Uterus (tissue), 2 donors: Measurements from ENCODE around the gene EVI2A.

Experiments used
- POLR2A ChIP-seq, 2 donors: fragments of 450-650 bp; IDR thresholded peaks; one replicate each; pipeline ENCODE4 v1.6.1; 2016; ENCODE audit warnings: antibody characterized with exemption in 2 of 2, mild to moderate bottlenecking in 1 of 2, moderate library complexity in 1 of 2
- TF ChIP-seq, protein P1 (sequence below), 4 experiments: fragments of 200-600 bp in 2 of 4; fragments of 450-650 bp in 2 of 4; sonication (generic) in 2 of 4; IDR thresholded peaks; one replicate each; pipeline ENCODE4 v1.5.1; 2016 to 2019; ENCODE audit warnings: antibody characterized with exemption in 4 of 4, mild to moderate bottlenecking in 2 of 4, moderate library complexity in 1 of 4

GRCh38 chr17:31318851-31319661 lies 2.4 kb downstream of the EVI2A start:
- TF ChIP-seq, protein P1, sequence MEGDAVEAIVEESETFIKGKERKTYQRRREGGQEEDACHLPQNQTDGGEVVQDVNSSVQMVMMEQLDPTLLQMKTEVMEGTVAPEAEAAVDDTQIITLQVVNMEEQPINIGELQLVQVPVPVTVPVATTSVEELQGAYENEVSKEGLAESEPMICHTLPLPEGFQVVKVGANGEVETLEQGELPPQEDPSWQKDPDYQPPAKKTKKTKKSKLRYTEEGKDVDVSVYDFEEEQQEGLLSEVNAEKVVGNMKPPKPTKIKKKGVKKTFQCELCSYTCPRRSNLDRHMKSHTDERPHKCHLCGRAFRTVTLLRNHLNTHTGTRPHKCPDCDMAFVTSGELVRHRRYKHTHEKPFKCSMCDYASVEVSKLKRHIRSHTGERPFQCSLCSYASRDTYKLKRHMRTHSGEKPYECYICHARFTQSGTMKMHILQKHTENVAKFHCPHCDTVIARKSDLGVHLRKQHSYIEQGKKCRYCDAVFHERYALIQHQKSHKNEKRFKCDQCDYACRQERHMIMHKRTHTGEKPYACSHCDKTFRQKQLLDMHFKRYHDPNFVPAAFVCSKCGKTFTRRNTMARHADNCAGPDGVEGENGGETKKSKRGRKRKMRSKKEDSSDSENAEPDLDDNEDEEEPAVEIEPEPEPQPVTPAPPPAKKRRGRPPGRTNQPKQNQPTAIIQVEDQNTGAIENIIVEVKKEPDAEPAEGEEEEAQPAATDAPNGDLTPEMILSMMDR (IDR thresholded peaks at IDR 0.05), result no peak
- TF ChIP-seq POLR2A (IDR thresholded peaks at IDR 0.05), result no peak
